ENCODE results near the gene TP53RK.

DNA sequence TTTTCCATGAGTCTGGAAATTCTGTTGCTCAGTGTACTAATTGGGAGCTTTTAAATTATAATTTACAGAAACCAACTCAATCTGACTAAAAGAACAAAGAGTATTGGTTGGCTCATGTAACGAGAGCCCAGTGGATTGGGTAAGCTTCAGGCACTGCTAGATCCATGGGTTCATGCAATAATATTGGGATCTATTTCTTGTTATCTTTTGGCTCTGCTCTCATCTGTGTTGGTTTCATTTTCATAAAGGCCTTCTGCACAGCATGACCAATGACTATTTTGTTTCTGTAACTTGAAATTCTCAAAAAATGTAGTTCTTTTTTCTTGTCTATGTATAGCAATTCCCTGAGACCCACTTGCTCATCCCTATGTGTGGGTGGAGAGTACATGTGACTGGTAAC is 32.2 kb upstream of the TP53RK start:
- TF ChIP-seq, protein P1, sequence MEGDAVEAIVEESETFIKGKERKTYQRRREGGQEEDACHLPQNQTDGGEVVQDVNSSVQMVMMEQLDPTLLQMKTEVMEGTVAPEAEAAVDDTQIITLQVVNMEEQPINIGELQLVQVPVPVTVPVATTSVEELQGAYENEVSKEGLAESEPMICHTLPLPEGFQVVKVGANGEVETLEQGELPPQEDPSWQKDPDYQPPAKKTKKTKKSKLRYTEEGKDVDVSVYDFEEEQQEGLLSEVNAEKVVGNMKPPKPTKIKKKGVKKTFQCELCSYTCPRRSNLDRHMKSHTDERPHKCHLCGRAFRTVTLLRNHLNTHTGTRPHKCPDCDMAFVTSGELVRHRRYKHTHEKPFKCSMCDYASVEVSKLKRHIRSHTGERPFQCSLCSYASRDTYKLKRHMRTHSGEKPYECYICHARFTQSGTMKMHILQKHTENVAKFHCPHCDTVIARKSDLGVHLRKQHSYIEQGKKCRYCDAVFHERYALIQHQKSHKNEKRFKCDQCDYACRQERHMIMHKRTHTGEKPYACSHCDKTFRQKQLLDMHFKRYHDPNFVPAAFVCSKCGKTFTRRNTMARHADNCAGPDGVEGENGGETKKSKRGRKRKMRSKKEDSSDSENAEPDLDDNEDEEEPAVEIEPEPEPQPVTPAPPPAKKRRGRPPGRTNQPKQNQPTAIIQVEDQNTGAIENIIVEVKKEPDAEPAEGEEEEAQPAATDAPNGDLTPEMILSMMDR (IDR thresholded peaks at IDR 0.05): no peak
- TF ChIP-seq POLR2AphosphoS5 (IDR thresholded peaks at IDR 0.05): no peak
- TF ChIP-seq POLR2A (IDR thresholded peaks at IDR 0.05): no peak
- no peak for TF ChIP-seq EP300 (IDR thresholded peaks at IDR 0.05)
